Esophagus muscularis mucosa (tissue), 3 donors: ENCODE data around the gene OBI1.

ENCODE experiments used
- CTCF ChIP-seq, 3 experiments: fragments of 200-600 bp in 2 of 3; fragments of 450-650 bp in 1 of 3; sonication (generic) in 2 of 3; IDR thresholded peaks; one replicate each; pipeline ENCODE4 v1.5.1; 2017 to 2019; ENCODE audit warnings: antibody characterized with exemption in 3 of 3, mild to moderate bottlenecking in 2 of 3, moderate library complexity in 1 of 3
- POLR2A ChIP-seq: fragments of 450-650 bp; IDR thresholded peaks from one replicate; pipeline ENCODE4 v1.6.1; 2017; ENCODE audit warnings: antibody characterized with exemption, moderate library complexity, mild to moderate bottlenecking, low read depth
- POLR2AphosphoS5 ChIP-seq, 2 donors: sonication (generic); formaldehyde crosslinking; IDR thresholded peaks; one replicate each; pipeline ENCODE4 v1.6.1; 2017; ENCODE audit warnings: antibody characterized with exemption in 2 of 2

- TF ChIP-seq CTCF (IDR thresholded peaks at IDR 0.05) (no peak), POLR2AphosphoS5 (IDR thresholded peaks at IDR 0.05) (no peak), POLR2A (no peak)
Measured at GRCh38 chr13:78593129-78593528, 65.8 kb downstream of the OBI1 start.
